Prostate gland (tissue), 2 donors: ENCODE data around the gene USP15. TPM values are rescaled to one million over a fixed set of nuclear protein-coding genes. Genes with fewer than 3 reads are reported as not detected.
"Not testable (repeated sequence)": the region's sequence is repeated elsewhere in the genome, so short reads cannot be mapped to it uniquely, and the experiment has no call there.

Experiments used
- DNase-seq: peaks from one replicate; pipeline ENCODE4 v3.0.0-alpha.2; 2019; ENCODE audit warnings: low spot score
- H3K27ac ChIP-seq, 2 donors: fragments of 200-600 bp; sonication (generic); 2 replicates each; pipeline ENCODE4 v1.5.1; 2017 to 2019
- H3K27me3 ChIP-seq: fragments of 200-600 bp; sonication (generic); replicated peaks from 2 replicates; pipeline ENCODE4 v1.5.1; 2019; ENCODE audit not compliant: insufficient read depth
- H3K36me3 ChIP-seq, 2 donors: fragments of 200-600 bp; sonication (generic); 1 replicate in 1 of 2; 2 replicates in 1 of 2; pipeline versions ENCODE4 v1.5.1 to v1.8.1; 2017 to 2019
- H3K4me1 ChIP-seq: fragments of 200-600 bp; sonication (generic); replicated peaks from 2 replicates; pipeline ENCODE4 v1.5.1; 2019
- H3K4me3 ChIP-seq, 2 donors: fragments of 200-600 bp; sonication (generic); 2 replicates each; pipeline ENCODE4 v1.5.1; 2017 to 2019
- H3K9me3 ChIP-seq: fragments of 200-600 bp; sonication (generic); 2 replicates; pipeline ENCODE4 v1.5.1; 2017
- CTCF ChIP-seq, 4 experiments: fragments of 200-600 bp in 2 of 4; fragments of 450-650 bp in 2 of 4; sonication (generic) in 2 of 4; IDR thresholded peaks; 1 replicate in 3 of 4; 2 replicates in 1 of 4; pipeline ENCODE4 v1.5.1; 2016 to 2019; ENCODE audit warnings: antibody characterized with exemption in 4 of 4, mild to moderate bottlenecking in 2 of 4, moderate library complexity in 2 of 4
- POLR2A ChIP-seq: fragments of 450-650 bp; IDR thresholded peaks from one replicate; pipeline ENCODE4 v1.6.1; 2016; ENCODE audit warnings: antibody characterized with exemption, mild to moderate bottlenecking
- POLR2AphosphoS5 ChIP-seq: sonication (generic); formaldehyde crosslinking; IDR thresholded peaks from one replicate; pipeline ENCODE4 v1.6.1; 2017; ENCODE audit warnings: antibody characterized with exemption
- WGBS: methylation state at CpG from one replicate; pipeline ENCODE4 v1.1.5; 2018; 5-methylcytosine and 5-hydroxymethylcytosine counted together
- intact Hi-C: fragments of 100-400 bp; cut with DNase I; formaldehyde crosslinking; loops from one replicate; pipeline ENCODE4 v1.14.2; 2022
- total RNA-seq, 2 donors: library from RNA; depleted of rRNA; stranded (reverse); fragments of >200 nt; gene quantifications; one replicate each; pipeline ENCODE4 v1.1.0, GENCODE V29; 2016

Gene USP15
- total RNA-seq, 2 donors from 2014 or later, result 33.6 to 59.4 TPM

- Histone ChIP-seq H3K4me3 (no peak overlapping the region), H3K9me3 (no peaks in the 10 kb centered on the region), H3K27ac (no peak overlapping the region), H3K36me3 (no peaks in the 10 kb centered on the region), H3K4me1 (no peaks in the 10 kb centered on the region), H3K27me3 (no peaks in the 10 kb centered on the region)
- 90% methylated on average over 4 of the region's 4 CpGs for WGBS
- TF ChIP-seq POLR2AphosphoS5 (no peak), POLR2A (no peak), CTCF (IDR thresholded peaks at IDR 0.05) (no peak)
- intact Hi-C loops, result no loop called here
- DNase-seq, result no peak
These were observed 103.3 kb downstream of the USP15 start for GRCh38 chr12:62363506-62363905.

- H3K27ac ChIP-seq, result not testable (repeated sequence)
These were observed 104.5 kb downstream of the USP15 start for GRCh38 chr12:62364697-62365096.

GRCh38 chr12:62365846-62366245, 105.6 kb downstream of the USP15 start:
- H3K36me3 ChIP-seq, intact Hi-C loops, H3K4me3 ChIP-seq, H3K9me3 ChIP-seq, H3K27ac ChIP-seq, H3K27me3 ChIP-seq, DNase-seq, H3K4me1 ChIP-seq: not testable (repeated sequence)
- WGBS, result 100% methylated on average over 1 of the region's 1 CpG

More at GRCh38 chr12:62364697-62365096, 104.5 kb downstream of the USP15 start:
- H3K4me3 ChIP-seq, intact Hi-C loops, H3K27me3 ChIP-seq, H3K36me3 ChIP-seq, DNase-seq, H3K4me1 ChIP-seq, H3K9me3 ChIP-seq: not testable (repeated sequence)
- WGBS, result 100% methylated on average over 1 of the region's 1 CpG

GRCh38 chr12:62368430-62369223, 108.4 kb downstream of the USP15 start:
- 98% methylated on average over 3 of the region's 3 CpGs for WGBS
- intact Hi-C loops, result not testable (repeated sequence)

GRCh38 chr12:62370189-62370588, 110.0 kb downstream of the USP15 start:
- WGBS, result 93% methylated on average over 3 of the region's 3 CpGs
- TF ChIP-seq POLR2A (no peak), POLR2AphosphoS5 (no peak), CTCF (IDR thresholded peaks at IDR 0.05) (no peak)
- no peak for DNase-seq
- no peaks in the 10 kb centered on the region for H3K27me3 ChIP-seq
- H3K9me3 ChIP-seq, result no peaks in the 10 kb centered on the region
- H3K4me1 ChIP-seq, result no peaks in the 10 kb centered on the region
- no peak overlapping the region for H3K27ac ChIP-seq
- H3K36me3 ChIP-seq, result no peaks in the 10 kb centered on the region
- intact Hi-C loops, result no loop called here
- no peak overlapping the region for H3K4me3 ChIP-seq

More at GRCh38 chr12:62368430-62369223, 108.4 kb downstream of the USP15 start:
- H3K27ac ChIP-seq, H3K4me1 ChIP-seq, H3K36me3 ChIP-seq, H3K27me3 ChIP-seq, H3K4me3 ChIP-seq, DNase-seq, H3K9me3 ChIP-seq: not testable (repeated sequence)

- intact Hi-C loops, result no loop called here
- H3K4me1 ChIP-seq, result no peaks in the 10 kb centered on the region
- H3K36me3 ChIP-seq, result no peaks in the 10 kb centered on the region
- 82% methylated on average over 4 of the region's 4 CpGs for WGBS
- no peak overlapping the region for H3K27ac ChIP-seq
- no peaks in the 10 kb centered on the region for H3K27me3 ChIP-seq
- TF ChIP-seq POLR2A (no peak), CTCF (IDR thresholded peaks at IDR 0.05) (no peak), POLR2AphosphoS5 (no peak)
- no peaks in the 10 kb centered on the region for H3K9me3 ChIP-seq
- no peak overlapping the region for H3K4me3 ChIP-seq
- DNase-seq, result no peak
These were observed 111.5 kb downstream of the USP15 start for GRCh38 chr12:62371661-62372060.
